ENCODE results near the gene ABCB8. TPM values are rescaled to one million over a fixed set of nuclear protein-coding genes. Genes with fewer than 3 reads are reported as not detected.

ABCB8 gene
- total and polyA plus RNA-seq, 2 of the 8 experiments (the other 6 are each of a cell fraction or from before 2014, with no cell fraction given): 17.7 to 27.0 TPM

GRCh38 chr7:150981644-150982043, 46.6 kb upstream of the ABCB8 start:
- H3K79me1 ChIP-seq (ENCODE audit: low read depth, low read length): no peaks in the 10 kb centered on the region
- ChIA-PET CTCF (ENCODE audit: partially characterized antibody) (interaction anchor here (3.4 to 27.0 kb wide), 3 partner anchors 18 to 37 kb away, joined by 11 to 797 read pairs (median 51); no protein-coding TSS in a partner anchor), POLR2A (ENCODE audit: partially characterized antibody) (no interaction called here)
- H3K4me3 ChIP-seq (ENCODE audit: extremely low read depth in 1 of 4, insufficient read depth in 2 of 4, low read depth in 3 of 4, low read length in 4 of 4): no peak overlapping the region
- H2AK5ac ChIP-seq (ENCODE audit: low read depth, low read length): no peak overlapping the region
- no peak overlapping the region for H2BK12ac ChIP-seq (ENCODE audit: low read depth, low read length)
- no peak overlapping the region for H2AFZ ChIP-seq (ENCODE audit: low read length)
- FAIRE-seq (no peak), DNase-seq (ENCODE audit: low read depth in 1 of 2, low spot score in 2 of 2) (no peak)
- peaks cover 13% of the 10 kb centered on the region for H3K23me2 ChIP-seq (ENCODE audit: low read depth, low read length)
- no peak overlapping the region; the same call in 1 of the 2 replicates for H2BK15ac ChIP-seq (ENCODE audit: low read length)
- no peak overlapping the region for H3K9ac ChIP-seq (replicated peaks in 1 of 4; ENCODE audit: extremely low read depth in 1 of 4, low read depth in 3 of 4, low read length in 3 of 4)
- TF ChIP-seq POLR2AphosphoS5 (IDR thresholded peaks at IDR 0.05; ENCODE audit: low read depth, low read length): no peak
- no peak for TF ChIP-seq SP2 (IDR thresholded peaks at IDR 0.05; ENCODE audit: low read length)
- no peak for TF ChIP-seq RBBP5 (IDR thresholded peaks at IDR 0.05; ENCODE audit: borderline replicate concordance, low read depth, low read length)
- no peak for TF ChIP-seq PHF8 (conservative IDR thresholded peaks at IDR 0.05; ENCODE audit: low read depth, low read length)
- TF ChIP-seq KDM1A (IDR thresholded peaks at IDR 0.05; ENCODE audit: borderline replicate concordance, low read length): no peak
- no peak for TF ChIP-seq CREB1 (IDR thresholded peaks at IDR 0.05)
- TF ChIP-seq TEAD4 (IDR thresholded peaks at IDR 0.05; ENCODE audit: low read depth, low read length): no peak
- TF ChIP-seq BACH1 (IDR thresholded peaks at IDR 0.05; ENCODE audit: low read length): no peak
- no peaks in the 10 kb centered on the region for H3K9me3 ChIP-seq (ENCODE audit: insufficient read depth in 2 of 2, low read depth in 1 of 2, low read length in 1 of 2)
- H3K23ac ChIP-seq (ENCODE audit: insufficient read length): no peak overlapping the region
- H2BK5ac ChIP-seq (ENCODE audit: low read depth, low read length): no peak overlapping the region
- no peak overlapping the region for H4K91ac ChIP-seq (replicated peaks; ENCODE audit: insufficient read length, low read length)
- H3K18ac ChIP-seq (ENCODE audit: extremely low read depth, low read length): no peak overlapping the region
- no peak overlapping the region for H3K56ac ChIP-seq (replicated peaks; ENCODE audit: insufficient read length, low read depth, low read length)
- H3K27me3 ChIP-seq (replicated peaks in 1 of 4; ENCODE audit: control insufficient read depth in 3 of 4, extremely low read depth in 1 of 4, insufficient read depth in 3 of 4, low read length in 3 of 4): peaks cover 2 to 25% (median 17%) of the 10 kb centered on the region in 4 experiments
- no peak overlapping the region for H2BK20ac ChIP-seq (ENCODE audit: low read length)
- no peak overlapping the region for H3K4me2 ChIP-seq (ENCODE audit: insufficient read depth in 1 of 2, low read depth in 2 of 2, low read length in 2 of 2)
- H3K14ac ChIP-seq (ENCODE audit: insufficient read length): no peak overlapping the region
- no peak overlapping the region for H3K4ac ChIP-seq (replicated peaks; ENCODE audit: insufficient read length, low read depth, low read length)
- H4K8ac ChIP-seq (ENCODE audit: extremely low read depth, insufficient read depth, low read length): no peak overlapping the region
- no peak overlapping the region for H2BK120ac ChIP-seq (replicated peaks; ENCODE audit: low read depth, low read length)
- no peak overlapping the region for H4K5ac ChIP-seq (ENCODE audit: insufficient read length, low read depth, low read length)
- H3K79me2 ChIP-seq (ENCODE audit: control insufficient read depth in 1 of 2, insufficient read depth in 2 of 2, low read length in 2 of 2): no peaks in the 10 kb centered on the region
- WGBS, 2 experiments (ENCODE audit: extremely low coverage in 1 of 2, insufficient coverage in 1 of 2, insufficient read length in 1 of 2, insufficient replicate concordance in 2 of 2, low coverage in 1 of 2, low lambda C conversion rate in 2 of 2, missing lambda C conversion rate in 1 of 2): 71% methylated on average over 6 of the region's 6 CpGs; no CpG with 5 or more reads in 1 of the 2 experiments
- H3K27ac ChIP-seq (ENCODE audit: low read depth, low read length): no peak overlapping the region
- H3K4me1 ChIP-seq (replicated peaks in 1 of 4; ENCODE audit: control insufficient read depth in 3 of 4, insufficient read depth in 4 of 4, low read length in 3 of 4): peaks cover 11 to 26% (median 22%) of the 10 kb centered on the region in 4 experiments
- no peaks in the 10 kb centered on the region for H3K36me3 ChIP-seq (ENCODE audit: control insufficient read depth in 2 of 4, insufficient read depth in 4 of 4, low read length in 3 of 4)
- peaks cover 2 to 5% of the 10 kb centered on the region in 2 experiments for H4K20me1 ChIP-seq (replicated peaks in 1 of 2; ENCODE audit: control insufficient read depth in 1 of 2, insufficient read depth in 2 of 2, low read length in 2 of 2)
